IPS-11a (cell line): ENCODE data around the gene MYMK.

Experiments
- H3K4me3 ChIP-seq: one replicate; pipeline ENCODE4 v1.5.1; 2013; ENCODE audit warnings: low read depth, low read length, control low read depth

Gene MYMK

DNA sequence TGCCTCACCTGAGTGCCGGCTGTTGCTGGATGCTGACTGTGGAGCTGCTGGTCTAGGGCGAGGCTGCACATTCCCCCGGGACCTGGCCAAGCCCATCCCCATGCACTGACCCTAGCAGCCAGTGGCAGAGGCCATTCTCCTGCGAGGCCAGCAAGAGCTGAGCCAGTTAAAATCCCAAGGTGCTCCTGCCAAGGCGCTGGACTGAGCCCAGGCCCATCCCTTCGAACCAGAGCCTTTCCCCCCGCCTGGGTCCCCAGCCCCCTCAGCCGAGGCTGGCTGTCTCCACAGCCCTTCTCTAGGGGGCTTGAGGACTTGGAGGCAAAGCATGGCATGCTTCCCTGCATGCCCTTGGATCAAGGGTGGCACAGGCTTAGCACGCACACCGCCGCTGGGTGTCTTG is 11.3 kb upstream of the MYMK start:
- H3K4me3 ChIP-seq = no peak overlapping the region

DNA sequence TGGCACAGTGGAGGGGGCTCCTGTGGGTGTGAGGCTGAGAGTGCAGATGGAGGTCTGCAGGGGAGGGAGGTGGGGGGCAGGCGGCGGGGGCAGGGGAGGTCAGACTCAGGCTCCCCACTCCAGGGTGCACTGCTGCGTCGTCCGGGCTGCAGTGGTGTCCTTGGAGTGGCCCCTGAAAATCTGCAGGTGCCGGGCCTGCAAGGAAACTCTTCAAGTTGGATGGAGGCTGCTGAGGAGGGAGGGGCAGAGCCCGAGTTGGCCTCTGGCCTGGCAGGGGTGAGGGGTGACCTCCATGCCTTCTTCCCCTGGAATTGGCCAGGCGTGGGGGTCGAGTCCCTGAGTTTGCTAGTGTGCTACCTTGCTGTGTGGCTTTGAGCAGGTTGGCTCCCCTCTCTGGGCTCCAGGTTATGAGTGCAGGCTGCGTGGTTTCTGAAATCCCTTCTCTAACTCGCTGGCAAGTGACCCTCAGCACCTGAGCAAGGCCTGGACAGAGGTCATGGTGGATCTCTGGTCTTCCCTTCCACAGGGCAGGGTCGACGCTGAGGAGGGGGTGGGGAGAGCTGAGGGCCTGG is 10.6 kb upstream of the MYMK start:
- H3K4me3 ChIP-seq = no peak overlapping the region

DNA sequence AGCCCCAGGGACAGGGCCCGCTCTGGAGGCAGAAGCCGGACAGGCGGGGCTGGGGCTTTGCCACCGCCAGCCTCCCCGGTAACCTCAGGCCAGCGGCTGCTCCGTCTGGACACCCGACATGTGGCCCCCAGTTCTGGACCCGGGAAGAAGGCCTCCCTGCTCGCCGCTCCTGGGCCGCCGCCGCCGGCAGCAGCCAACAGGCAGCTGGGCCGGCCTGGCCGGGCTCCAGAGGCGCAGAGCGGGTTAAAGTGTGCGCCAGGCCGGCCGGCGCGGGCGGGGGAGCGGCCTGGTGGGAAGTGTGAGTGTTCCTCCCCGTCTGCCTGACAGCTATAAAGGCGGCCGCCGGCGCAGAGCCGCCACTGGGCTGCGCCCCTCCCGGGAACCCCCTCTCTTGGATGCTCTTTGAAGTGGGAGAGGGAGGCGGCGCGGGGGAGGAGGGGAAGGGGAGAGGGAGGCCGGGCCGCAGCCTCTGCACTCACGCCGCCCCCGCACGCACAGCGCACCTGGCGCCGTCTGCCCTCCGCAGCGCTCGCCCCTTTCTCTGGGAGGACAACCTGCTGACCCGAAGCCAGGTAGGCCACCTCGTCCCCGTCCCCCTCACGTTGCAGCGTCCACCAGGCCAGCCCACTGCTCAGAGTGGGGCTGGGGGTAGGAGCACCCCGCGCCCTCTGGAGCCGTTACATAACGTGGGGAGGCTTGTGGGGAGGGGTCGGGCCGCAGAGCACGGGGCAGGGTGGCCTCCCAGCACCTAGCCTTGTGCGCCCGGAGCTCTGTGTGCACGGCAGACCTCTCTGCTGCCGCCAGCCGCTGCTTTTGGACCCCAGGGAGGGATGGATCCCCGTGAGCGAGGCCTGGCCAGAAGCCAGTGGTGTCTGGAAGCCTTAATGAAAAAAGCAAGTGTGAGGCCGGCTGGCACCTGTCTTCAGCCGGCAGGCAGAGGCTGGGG is 9.9 kb upstream of the MYMK start, which contains the start of gene ADAMTSL2:
ADAMTSL2 (plus strand) TSS at position 359 of the 946 bp plus-strand sequence. CDS start 2,009 bp downstream, outside the sequence.
- H3K4me3 ChIP-seq = no peak within 1 kb of the TSS

DNA sequence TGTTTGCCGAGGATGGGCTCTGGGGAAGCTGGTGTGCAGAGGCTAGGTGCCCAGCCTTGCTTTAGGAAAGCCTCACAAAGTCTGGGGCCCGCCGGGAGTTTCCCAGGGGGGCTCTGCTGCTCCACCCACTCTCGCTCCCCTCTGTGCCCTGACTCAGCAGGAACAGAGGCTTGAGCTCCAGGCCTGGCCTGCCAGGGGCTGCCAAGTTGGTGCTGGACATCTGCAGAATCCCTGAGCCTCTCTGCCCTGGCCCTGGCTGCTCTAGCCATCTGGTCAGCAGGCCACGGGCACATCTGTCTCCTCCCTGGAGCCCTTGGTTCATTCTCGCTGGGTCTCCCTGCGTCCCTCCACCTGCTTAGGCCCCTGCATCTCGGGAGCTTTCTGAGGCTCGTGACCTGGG is 9.1 kb upstream of the MYMK start:
- no peak overlapping the region for H3K4me3 ChIP-seq

DNA sequence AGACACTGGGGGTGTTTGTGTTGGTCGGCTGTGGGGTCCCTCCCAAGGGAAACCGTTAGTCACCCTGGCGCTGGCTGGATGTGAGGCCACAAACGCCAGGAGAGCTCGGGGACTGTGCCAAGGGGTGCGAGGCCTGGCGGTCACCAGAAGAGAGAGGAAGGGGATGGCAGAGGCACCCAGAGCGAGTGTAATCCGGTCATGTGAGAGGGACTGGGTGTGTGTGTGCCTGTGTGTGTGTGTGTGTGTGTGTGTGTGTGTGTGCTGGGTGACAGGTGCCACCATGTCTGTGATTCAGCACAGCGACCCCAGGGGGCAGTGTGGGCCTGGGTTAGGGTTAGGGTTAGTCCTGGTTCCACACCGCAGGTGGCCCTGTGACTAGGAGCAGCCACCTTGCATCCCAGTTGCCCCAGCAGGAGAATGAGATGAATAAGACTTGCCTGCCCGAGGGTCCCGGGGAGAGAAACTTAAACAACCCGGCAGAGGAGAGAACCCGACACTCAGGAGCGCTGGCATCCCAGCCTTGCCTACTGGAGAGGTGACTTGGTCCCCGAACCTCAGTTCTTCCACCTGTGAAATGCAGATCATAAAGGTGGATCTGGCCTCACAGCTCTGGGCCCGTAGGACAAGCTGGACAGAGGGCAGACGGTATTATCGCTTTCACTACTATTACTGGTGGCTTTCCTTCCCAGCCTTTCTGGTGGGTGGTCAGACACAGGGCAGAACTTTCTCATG is 8.3 kb upstream of the MYMK start:
- no peak overlapping the region for H3K4me3 ChIP-seq

DNA sequence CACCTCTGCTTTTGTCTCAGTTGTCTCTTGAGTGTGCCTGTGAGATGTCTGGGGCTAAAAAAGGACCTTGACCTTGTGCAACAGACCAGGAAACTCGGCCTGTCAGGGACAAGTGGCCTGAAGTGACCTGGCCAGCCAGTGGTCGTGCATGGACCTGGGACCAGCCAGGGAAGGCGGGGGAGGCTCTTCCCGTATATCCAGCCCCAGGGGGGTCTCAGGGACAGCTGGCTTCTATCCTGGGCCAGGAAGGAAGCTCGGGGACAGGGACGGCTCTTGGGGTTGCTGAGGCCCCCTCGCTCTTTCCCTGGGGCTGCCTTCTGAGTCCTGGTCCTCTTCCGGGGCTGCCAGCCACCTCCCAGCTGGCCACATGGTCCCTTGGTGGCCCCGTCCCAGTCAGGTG is 6.5 kb upstream of the MYMK start:
- no peak overlapping the region for H3K4me3 ChIP-seq

DNA sequence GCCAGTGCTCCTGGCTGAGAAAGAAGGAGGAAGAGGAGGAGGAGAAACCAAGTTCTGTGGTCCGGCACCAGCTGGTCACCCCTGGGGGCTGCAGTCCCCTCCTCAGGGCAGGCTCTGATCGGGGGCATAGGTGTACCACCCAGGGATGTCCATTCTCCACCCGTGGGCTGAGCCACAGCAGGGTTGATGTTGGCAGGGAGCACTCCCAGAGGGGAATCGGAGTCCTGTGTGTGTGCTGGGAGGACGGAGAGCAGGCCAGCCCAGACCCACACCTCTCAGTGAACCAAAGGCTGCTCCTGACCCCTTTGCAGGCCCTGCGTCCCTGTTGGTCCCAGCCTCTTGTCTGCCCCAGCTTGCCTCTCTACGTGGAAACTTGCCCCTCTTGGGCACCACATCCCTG is 5.1 kb upstream of the MYMK start:
- no peak overlapping the region for H3K4me3 ChIP-seq

DNA sequence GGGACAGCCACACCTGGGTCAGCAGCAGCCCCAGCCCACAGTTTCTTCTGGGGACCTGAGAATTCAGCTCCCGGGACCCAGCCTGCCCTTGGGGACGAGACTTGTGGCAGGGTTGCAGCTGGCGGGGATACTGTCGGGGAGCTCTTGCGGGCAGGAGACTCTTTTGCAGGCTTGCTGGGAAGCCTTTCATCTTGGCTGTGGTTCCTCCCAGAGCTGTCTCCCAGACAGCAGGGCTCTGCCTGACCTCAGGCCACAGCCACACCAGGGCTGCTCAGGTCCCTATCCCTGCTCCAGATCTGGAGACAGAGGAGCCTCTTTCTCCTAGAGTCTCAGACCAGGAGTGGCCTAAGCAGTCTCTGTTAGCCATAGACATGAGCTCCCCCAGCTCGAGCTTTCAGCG is 4.7 kb upstream of the MYMK start:
- H3K4me3 ChIP-seq = no peak overlapping the region

DNA sequence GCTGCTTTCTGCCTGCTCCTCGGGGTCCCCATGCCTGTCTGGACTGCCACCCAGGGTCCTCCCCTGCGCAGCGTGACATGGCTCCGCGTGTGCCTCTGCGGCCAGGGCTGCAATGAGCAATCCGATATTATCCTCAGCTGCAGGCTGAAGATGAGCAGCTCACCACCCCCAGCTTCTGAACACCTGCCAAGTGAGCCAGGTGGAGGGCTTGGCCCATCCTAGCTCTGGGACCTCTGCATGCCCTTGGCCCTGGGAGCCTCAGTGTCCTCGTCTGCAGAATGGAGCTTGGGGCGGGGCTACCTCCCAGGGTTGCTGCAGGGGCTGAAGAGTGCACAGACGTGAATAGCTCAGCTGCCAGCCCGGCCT is 4.1 kb upstream of the MYMK start:
- H3K4me3 ChIP-seq = no peak overlapping the region

DNA sequence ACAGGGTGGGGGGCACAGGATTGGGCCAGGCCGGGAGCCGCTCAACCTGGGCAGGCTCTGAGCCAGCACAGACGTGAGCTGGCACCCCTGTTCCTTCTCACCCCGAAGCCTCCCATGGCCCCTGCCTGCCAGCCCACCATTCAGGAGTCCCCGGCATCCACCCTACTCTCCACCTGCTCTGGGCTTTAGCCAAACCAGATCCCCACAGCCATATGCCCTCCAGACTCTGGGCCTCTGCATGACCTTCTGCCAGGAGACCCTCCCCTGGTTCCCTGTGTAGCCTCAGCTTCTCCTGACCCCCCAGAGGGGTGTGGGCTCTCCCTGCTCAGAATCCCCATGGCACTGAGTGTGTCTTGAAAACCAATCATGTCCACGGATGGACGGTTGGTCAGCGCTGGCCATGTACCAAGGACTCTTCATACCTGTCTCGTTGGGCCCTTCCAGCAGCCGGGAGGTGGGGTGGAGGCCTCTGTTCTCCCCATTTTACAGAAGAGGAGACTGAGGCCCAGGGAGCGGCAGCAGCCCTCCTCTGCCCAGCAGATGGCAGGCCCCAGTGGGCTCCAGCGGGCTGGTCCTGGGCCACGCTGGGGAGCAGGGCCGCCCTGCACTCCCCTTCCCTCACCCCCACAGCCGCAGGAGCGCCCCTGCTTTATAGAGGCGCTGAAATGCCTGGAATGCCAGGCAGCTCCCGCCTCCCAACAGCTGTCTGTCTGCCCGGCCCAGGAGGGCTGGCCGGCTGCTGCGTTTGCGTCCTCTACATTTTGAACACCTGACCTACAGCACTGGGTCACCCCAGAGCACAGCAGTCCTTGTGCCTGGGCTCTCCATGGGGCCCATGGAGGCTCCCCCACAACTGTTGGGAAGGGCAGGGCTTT is 3.5 kb upstream of the MYMK start:
- H3K4me3 ChIP-seq = no peak overlapping the region

DNA sequence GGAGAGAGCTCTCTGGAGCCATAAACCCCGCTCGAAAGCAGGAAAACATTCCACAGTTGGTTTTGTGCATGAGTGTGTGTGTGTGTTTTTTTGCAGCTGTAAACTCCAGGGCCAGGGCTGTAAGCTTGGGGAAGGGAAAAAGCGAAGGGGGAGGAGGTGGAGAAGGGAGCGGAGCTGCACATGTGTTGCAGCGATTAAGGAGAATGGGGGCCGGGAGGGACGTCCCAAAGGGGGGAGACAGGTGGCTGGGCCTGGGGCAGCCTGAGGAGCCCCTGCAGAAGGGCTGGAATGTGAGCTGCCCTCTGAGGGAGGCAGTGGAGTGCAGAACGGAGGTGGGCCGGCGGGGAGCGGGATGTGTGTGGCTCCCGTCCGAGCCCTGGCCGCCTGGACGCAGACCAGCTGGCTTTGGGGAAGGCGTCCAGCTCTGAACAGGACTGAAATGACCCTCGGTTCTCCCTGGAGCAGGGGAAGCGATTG is 2.7 kb upstream of the MYMK start:
- no peak overlapping the region for H3K4me3 ChIP-seq

DNA sequence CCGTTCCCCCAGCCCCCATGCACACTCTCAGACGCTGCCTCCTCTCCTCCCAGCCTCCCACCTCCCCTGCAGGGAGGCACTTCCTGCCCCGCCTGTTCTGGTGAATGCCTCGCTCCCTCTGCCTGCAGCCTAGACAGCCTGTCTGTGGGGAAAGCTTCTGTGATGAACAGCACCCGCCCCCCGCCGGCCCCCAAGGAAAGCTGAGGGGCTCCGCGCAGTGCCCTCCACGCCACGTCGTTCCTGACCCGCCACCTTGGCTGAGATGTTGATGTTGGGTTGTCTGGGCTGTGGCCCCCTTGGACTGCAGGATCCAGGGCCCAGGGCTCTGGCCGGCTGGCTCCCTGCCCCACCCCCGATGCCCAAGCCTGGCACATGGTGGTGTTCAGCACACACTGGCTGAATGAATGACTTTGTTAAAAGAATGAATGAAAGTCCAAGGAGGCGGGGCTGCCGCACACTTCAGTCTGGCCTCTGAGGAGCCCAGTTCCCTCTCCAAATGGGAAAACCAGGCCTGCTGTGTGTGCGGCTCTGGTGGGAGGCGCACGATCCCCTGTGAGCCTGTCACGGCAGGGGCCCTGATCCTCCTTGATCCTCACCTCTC is 2.1 kb upstream of the MYMK start:
- H3K4me3 ChIP-seq = no peak overlapping the region

DNA sequence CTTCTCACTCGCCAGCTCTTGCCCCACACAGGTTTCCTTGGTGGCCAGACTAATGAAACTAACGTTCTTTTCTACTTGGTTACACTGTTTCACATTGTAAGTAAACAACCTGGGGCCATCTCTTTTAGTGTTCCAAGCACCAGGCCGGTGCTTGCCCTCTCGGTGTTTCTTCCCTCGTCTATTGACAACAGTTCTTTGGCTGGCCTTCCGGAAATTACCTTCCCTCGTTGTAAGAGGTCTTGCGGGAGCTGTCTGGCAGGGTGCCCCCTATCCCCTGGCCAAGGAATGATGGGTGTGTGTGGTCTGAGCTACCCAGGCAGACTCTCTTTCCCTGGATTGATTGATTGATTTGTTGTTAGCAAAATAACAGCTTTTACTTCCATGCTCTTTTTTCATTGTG is 918 bp upstream of the MYMK start:
- H3K4me3 ChIP-seq = no peak overlapping the region

DNA sequence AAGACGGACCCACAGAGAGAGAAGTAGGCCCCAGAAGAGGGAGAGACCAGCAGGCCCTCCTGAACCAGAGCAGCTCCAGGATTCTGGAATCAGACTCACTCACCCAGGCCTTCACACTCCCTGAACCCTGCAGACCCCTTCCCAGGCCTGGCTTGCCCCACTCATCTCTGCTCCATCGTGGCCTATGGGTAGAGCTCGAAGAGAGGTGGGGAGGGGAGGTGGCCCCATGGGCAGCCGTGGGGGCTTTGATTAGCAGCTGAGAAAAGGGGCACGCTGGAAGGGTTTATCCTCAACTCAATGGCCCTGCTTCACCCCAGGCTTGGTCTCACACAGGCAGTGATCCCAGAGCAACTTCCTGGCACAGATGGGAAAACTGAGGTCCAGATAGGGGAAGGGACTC is 613 bp downstream of the MYMK start:
- no peak overlapping the region for H3K4me3 ChIP-seq

DNA sequence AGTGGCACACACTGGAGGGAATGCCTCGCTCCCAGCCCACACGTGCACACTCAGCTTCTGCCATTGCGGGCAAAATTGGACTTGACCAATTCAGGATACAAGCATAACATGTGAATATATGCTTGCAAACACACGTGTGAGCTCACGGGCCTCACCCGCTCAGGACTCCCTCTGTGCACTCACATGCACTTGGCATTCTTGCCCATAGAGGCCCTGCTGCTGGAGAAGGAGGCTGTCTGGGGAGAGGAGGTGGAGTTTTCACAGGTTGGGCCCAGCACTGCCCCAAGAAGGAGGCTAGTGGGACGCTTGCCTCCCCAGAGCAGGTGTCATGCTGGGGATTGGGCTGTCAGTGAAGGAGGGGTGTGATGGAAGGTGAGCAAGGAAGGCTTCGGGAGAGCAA is 1.7 kb downstream of the MYMK start:
- H3K4me3 ChIP-seq = no peak overlapping the region

DNA sequence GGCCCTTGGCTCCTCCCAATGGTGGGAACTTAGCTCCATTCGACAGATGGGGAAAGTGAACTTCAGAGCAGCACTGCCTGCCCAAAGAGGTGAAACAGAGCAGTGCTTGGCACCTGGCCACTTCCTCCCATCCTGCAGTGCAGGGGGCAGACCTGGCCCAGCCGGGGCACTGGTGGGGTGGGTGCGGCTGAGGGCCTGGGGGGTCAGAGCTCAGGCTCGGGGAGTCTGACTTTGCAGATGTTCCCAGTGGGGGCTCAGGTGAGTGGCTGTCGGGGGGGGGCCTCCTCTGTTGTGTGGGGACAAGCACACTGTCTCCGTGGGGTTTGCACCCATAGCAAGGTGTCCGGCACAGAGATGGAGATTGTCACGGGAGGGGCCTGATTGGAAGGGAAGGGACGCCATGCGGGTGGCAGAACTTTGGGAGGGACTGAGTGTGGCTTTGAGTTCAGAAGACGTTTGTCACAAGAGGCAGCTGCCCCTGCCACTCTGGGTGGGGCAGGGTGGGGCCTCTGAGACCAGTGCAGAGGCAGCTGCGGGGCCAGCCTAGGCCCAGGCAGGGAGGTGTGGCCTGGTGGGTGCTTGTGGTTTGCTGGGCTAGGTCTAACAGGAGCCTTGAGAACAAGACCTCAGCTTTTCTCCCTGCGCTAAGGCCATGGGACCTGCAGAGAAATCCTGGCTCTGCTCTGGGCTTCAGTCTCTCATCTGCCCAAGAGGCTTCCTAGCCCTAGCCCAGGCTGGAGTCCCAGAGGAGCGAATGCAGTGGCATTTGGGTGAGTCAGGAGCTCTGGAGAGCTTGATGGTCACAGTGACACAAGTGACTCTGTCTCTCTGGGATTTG is 2.5 kb downstream of the MYMK start:
- no peak overlapping the region for H3K4me3 ChIP-seq

DNA sequence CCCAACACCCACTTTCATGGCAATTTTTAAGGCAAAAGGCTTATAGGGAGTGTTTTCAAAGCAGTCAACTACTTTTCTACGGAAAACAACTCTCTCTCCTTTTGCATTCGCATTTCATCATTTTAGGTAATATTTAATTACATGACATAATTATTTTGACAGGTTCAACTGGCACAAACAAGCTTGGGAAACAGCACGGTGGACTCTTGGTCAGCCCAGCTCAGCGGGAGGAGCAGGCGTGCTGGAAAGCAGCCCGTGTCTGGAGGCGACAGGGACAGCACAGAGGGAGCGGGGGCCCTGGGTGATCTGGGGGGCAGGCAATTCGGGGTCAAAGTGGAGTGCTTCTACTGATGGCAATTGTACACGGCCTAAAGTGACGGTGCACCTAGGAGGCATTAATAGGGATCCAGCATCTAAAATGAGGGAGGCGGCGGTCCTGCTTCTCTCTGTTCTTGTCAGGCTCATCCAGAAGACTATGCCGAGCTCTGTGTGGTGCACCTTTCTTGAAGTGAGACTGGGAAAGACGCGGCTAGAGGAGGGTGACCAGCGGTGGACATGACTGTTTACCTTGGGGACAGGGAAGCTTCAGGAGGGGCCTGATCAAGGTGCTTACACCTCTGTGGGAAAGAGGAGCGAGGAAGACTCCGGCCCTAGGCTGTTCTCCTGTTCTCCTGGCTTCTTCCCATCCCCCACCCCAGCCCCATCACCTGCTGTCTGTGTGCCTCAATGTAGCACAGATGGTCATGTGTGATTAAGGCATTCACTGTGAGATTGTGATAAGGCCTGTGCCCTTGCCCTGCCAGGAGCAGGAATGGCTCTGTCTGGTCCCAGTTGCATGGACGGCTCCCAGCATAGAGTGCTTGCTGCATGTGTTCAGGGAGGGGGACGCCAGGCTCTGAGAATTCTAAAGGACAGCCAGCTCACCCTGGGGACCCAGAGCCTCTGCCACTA is 3.4 kb downstream of the MYMK start:
- H3K4me3 ChIP-seq = no peak overlapping the region

DNA sequence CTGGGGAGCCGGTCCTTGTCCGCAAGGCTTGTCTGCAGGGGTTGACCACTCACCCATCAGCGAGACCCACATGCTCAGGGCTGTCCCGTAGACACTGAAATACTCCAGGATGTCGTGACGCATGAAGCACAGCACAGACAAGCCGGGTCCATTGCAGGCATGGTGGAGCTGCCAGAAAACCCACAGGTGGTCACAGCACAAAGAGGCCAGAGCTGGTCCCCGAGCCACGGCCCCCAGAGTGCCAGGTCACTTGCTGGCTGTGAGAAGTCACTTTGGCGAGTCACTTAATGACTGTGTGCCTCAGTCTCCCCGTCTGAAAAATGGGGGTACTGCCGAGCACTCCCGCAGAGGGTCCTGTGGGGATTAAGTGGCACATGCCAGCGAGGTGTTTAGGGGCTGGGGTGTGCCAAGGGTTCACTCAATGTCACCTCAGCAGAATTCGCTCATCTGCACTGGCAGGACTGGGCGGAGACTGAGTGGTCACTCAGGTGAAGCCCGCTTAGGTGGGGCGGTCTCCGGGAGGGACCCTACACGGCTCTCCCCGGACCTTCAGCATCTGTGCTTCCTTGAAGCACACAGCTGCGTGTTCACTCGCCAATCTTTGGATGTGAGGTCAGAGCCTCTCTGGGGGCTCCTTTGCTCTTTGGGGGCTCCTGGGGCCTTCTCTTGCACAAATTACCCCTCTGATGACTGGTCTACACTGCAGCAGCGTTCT is 4.5 kb downstream of the MYMK start:
- H3K4me3 ChIP-seq = no peak overlapping the region
